Inflammatory macrophage (primary cell): Measurements from ENCODE around the gene PARP16.
"Not testable (repeated sequence)": the region's sequence is repeated elsewhere in the genome, so short reads cannot be mapped to it uniquely, and the experiment has no call there.

Source experiments
- DNase-seq, 2 donors: peaks; one replicate each; pipeline ENCODE4 v3.0.0-alpha.2; 2020 to 2022

The PARP16 gene

DNA sequence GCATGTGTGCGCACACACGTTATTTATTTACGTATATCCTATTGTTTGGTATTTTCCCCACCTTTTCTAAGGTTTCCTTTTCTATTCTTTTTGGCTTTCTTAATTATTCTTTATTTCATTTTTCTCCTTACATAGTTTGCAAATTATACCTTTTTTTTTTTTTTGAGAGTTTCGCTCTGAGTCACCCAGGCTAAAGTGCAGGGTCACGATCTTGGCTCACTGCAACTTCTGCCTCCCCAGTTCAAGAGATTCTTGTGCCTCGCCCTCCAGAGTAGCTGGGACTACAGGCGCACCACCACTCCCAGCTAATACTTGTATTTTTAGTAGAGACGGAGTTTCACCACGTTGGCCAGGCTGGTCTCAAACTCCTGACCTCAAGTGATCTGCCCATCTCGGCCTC, 55.4 kb downstream of the PARP16 start:
- DNase-seq: no peak

DNA sequence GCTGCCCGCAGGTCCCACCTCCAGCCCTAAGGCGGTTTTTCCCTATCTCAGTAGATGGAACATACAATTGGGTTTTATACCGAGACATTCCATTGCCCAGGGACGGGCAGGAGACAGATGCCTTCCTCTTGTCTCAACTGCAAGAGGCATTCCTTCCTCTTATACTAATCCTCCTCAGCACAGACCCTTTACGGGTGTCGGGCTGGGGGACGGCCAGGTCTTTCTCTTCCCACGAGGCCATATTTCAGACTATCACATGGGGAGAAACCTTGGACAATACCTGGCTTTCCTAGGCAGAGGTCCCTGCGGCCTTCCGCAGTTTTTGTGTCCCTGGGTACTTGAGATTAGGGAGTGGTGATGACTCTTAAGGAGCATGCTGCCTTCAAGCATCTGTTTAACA, 59.8 kb downstream of the PARP16 start:
- DNase-seq: not testable (repeated sequence)

GRCh38 chr15:65226221-65226620, 60.5 kb downstream of the PARP16 start:
- DNase-seq: no peak

DNA sequence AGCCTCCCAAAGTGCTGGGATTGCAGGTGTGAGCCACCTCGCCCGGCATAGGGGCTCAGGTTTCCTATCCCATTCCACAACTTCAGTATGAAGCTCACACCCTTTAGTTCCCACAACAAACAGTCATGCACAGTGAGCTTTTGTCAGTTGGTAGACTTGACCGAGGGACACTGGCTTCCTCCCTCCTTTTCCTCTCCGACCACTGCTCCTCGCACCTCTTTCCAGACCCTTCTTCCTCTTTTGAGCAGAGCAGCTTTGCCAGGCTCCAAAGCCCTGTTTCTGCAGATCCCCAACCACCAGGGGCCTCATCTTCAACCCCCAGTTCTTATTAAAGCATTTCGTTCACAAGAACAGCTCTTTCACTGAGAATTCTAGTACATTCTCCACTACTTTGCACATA, 62.7 kb downstream of the PARP16 start:
- no peak for DNase-seq

- no peak for DNase-seq
Observed at GRCh38 chr15:65222891-65223290, 63.8 kb downstream of the PARP16 start.

- no peak for DNase-seq
Observed at GRCh38 chr15:65221697-65222096, 65.0 kb downstream of the PARP16 start.

- DNase-seq: no peak
Observed at GRCh38 chr15:65219137-65219536, 67.5 kb downstream of the PARP16 start.

- no peak for DNase-seq
Observed at GRCh38 chr15:65217526-65218482, 68.9 kb downstream of the PARP16 start.

- DNase-seq: no peak
Observed at GRCh38 chr15:65215496-65215895, 71.2 kb downstream of the PARP16 start.

DNA sequence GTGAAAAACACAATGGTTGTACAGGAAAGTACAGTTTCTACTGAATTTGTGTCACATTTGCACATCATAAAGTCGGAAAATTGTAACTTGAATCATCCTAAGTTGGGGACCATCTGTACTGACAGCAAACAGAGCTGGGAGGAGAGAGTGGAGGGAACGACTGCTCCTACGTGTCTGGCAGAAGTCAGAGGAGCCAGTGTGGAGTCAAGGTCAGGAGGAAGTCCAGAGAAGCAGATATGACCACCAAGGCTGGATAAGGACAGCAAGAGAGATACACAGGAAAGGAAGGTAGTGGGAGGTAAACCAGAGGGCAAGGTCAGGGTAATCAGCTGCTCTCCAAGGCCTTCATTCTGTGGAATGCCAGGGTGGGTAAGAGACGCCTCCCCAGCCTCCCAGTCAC, 72.7 kb downstream of the PARP16 start:
- DNase-seq: no peak

DNA sequence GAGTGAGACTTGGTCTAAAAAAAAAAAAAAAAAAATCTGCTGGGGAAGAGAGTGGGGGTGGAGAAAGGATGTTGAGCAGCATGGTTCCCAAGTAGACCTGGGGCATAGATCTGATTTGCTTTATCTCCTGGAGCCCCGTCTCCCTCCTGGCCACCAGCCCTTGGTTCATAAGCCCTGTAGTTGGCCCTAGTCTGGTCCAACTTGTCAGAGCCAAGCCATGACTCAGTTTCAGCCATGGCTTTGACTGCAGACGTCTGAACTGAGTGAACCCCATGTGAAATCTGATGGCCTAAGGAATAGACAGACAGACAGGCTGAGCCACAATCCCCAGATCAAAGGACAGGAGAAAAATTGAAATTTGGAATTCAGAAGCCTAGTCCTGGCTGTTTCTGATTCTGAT, 73.4 kb downstream of the PARP16 start:
- no peak for DNase-seq

DNA sequence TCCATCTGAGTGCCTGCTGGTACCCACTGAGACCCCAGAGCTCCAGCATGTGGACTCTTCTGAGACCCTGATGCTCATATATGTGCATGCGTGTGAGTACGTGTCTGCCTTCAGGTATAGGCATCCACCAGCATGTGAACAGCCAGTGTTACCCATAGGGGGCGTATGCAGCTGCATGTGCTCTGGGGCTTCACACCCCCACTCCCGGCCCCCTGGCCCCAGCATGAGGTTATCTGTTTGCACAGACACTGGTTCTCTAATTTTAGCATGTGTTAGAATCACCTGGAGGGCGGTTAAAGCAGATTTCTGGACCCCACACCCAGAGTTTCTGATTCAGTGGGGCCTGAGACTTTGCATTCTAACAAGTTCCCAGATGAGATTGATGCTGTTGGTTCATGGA, 74.6 kb downstream of the PARP16 start:
- DNase-seq: peak in 1 of 2 donors; percentile 21

GRCh38 chr15:65211482-65211982, 75.2 kb downstream of the PARP16 start:
- no peak for DNase-seq

- no peak for DNase-seq
Observed at GRCh38 chr15:65210770-65211481, 75.8 kb downstream of the PARP16 start, which contains the start of gene CILP. Gene CILP, minus strand, starts transcription at chr15:65211473. Its CDS starts 1,718 bp downstream, at chr15:65209755.

DNA sequence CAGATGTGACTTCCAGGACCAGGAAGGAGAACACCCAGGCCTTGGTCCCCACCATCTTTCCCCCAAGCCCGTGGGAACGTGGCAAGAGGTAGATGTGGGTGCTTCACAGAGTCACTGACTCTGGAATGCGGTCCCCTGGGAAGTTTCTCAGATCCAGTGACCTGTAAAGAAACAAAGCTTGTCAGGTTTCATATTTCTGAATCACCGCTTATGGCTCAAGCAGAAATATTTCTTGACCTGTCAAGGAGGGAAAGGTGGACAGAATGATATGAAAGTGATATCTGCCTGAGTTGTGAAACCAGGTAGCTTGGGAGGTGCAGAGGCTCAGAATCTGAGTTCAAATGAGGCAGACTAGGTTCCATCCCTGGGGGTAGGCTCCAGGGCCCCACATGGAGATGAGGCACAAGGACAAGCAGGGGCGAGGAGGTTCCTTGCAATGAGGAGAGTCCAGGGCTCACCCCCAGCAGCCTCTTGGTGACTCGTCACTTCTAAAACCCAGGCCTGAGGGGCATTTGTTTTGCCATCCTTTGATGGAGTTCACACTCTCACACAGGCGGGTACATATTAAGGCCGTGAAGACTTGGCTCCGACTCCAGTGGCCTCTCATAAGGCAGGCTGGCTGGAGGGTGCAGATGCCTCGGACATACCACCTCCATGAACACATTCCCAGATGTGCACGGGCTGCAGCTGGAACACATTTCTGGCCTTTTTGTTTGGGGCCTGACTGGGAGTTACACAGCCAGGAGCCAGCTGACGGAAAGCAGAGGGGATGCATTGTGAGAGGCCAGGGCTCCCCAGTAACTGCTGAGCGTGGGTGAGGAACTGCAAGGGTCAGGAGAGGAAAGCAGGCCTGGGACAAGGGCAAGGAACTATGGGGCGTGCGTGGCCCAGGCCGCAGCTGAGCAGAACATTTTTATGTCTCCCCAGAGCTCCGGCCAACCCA, 76.7 kb downstream of the PARP16 start:
- DNase-seq: no peak

GRCh38 chr15:65208647-65209046, 78.0 kb downstream of the PARP16 start:
- no peak for DNase-seq
